NCI-H2029 treated with DMSO at 0.1 percent for 48 hours (cell line): Measurements from ENCODE around the gene LGR5.
A peak's percentile ranks its signal among the peaks of the same experiment; 100 is the strongest.
"Not testable (repeated sequence)": the region's sequence is repeated elsewhere in the genome, so short reads cannot be mapped to it uniquely, and the experiment has no call there.

ENCODE experiments used
- DNase-seq: peaks from one replicate; lab custom pipeline; 2025; lab: John Stamatoyannopoulos, UW

Gene LGR5

DNA sequence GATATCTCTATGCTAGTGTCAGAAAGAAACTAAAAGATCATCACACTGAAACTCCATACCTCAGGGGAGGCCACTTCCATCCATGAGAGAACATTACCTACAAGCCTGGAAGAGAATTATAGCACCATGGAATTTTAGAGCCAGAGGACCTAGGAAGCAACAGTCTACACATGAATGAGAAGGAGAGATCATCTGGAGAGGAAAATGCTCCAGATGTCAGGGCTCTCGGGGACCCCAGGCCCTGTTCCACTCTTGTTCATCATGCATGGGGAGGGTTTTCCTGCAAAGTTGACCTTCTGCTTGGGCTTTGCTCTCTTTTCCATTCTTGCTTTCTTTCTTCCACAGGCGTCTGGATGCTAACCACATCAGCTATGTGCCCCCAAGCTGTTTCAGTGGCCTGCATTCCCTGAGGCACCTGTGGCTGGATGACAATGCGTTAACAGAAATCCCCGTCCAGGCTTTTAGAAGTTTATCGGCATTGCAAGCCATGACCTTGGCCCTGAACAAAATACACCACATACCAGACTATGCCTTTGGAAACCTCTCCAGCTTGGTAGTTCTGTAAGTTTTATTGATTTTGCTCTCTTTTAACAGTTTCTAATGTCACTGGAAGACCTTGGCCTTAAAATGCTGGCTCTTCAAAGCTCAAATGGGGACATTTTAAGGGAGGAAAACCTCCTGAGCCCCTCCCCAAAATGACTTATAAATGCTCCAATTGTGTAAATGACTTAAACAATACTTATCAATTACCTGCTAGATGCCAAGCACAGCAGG, 113.3 kb downstream of the LGR5 start:
- DNase-seq: no peak

DNA sequence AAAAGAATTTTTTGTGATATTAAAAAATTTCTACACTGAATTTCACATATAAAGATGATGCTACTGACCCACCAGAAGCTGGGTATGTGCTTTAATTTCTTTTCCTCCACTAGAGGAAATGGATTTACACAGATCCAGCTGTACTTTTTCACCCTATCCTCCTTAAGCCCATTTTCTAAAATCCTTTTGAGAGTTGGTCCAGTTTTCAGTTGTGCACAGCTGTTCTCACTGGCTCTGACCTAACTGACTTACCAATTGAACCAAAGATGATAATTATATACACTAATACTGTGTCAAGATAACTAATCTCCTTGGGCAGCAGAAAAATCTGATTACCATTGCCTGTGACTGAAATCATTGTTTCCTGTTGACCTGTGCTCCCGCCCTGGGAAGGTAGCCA, 115.6 kb downstream of the LGR5 start:
- DNase-seq: no peak

DNA sequence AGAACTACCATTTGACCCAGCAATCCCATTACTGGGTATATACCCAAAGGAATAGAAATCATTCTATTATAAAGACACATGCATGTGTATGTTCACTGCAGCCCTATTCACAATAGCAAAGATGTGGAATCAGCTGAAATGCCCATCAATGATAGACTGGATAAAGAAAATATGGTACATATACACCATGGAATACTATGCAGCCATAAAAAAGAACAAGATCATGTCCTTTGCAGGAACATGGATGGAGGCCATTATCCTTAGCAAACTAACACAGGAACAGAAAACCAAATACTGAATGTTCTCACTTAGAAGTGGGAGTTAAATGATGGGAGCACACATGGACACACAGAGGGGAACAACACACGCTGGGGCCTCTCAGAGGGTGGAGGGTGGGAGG, 116.2 kb downstream of the LGR5 start:
- not testable (repeated sequence) for DNase-seq

DNA sequence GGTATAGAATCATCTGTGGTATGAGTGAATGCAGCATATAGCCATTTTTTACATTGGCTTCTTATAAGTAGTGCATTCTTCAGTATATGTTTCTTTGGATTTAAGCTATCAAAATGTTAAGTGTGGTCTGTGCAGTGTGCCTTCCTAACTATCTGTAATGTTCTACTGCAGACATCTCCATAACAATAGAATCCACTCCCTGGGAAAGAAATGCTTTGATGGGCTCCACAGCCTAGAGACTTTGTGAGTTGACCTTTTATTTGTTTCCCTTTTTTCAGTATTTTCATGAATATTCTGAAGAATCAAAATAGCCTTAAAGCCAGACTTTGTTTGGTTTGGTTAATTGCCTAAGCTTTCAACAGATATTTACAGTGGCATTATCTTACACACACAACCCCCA, 116.8 kb downstream of the LGR5 start:
- no peak for DNase-seq

DNA sequence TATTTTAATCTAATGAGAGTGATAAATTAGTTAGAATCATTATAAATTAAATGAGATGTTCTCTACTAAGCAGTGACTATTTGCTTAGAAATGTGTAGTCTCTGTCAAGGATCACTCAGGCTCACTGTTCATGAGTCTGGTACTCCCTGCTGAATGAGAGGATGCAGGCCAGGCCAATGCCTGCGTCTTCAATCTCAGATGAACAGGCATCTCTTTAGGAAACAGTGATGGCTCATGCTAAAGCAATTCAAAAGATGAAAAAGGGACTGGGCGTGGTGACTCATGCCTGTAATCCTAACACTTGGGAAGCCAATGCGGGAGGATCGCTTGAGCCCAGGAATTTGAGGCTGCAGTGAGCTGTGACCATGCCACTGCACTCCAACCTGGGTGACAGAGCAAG, 117.3 kb downstream of the LGR5 start:
- DNase-seq: no peak

DNA sequence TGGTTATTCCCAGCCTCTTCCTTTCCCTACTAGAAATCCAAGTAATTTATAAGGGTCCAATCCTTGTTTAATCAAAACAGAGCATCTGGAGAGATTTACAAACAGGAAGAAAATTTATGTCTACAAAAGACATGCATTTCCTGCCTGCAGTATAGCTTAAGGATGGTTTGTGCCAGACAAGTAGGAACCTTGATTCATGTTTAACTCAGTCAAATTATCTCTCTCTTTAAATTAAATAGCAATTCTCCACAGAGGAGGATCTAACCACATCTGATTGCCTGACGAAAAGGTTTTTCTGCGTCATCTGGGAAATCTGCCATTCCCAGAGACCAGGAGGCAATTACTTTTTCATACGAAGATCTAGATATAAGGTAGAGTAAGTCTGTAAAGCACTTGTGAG, 118.8 kb downstream of the LGR5 start:
- DNase-seq: no peak

DNA sequence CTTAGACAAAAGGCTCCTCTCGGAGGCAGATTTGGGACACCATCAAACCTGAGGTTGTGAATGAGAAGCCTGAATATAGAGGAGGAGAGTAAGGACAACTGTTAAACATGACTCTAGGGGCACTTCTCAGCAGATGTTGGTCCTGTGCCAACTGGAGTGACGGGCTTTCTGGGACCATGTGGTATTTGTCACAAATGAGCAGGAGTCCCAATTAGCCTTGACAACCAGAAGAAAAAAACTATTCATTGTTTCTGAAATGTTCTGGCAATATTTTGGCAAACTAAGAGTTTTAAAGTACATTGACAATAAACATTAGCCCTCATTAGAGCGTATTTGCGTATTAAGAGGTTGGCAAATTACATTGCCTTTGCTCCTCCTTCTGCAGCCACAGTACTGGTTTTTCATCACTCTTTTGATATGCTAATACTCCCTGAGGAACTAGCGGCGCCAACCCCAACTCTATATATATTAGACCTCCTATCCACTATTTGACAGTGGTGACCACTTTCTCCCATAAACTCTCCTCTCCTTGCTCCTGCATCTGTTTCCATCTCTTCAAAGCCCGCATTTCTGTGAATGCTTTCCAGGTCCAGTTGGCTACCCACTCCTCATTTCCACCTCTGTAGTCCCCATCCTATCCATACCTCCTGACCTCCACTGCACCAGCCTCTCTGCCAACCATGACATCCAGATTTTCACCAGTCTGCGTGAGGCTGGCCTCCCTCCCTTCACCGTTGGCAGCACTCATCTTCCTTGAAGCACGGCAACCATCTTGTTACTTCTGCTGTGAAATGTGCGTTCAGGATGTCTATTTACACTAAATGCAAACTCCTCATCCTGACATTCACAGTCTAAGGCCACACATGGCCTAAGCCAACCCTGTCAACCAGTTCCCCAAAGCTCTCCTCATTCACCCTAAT, 123.3 kb downstream of the LGR5 start:
- no peak for DNase-seq

DNA sequence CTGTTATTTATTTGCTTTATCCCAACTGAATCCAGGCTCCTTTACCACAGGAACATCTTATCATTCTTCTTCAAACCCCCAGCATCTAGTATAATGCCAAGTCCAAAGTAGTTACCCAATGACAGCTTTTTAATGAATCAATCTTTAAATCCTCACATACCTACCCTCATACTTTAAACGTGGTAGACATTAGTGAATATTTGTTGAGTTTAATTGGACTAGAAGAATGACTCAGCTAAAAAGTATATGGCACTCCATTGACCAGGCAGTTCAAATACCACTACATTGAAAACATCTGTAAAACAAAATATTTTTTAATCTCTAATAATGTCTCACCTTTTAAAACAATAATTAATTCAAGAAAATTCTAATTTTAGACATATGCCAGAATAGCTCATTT, 125.9 kb downstream of the LGR5 start:
- no peak for DNase-seq

DNA sequence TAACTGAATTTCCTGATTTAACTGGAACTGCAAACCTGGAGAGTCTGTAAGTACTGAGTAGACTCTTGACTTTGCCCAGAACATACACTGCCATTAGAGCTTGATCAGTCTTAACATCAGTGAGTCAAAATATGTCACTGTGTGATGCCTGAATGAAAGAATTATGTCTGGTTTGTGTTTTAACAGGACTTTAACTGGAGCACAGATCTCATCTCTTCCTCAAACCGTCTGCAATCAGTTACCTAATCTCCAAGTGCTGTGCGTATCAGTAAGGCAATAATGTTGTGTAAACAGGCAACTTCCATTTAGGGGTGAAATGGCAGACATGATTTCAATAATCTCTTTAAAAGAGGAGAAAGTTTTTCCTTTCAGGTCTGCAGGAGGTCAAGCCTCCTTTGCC, 127.1 kb downstream of the LGR5 start:
- no peak for DNase-seq

DNA sequence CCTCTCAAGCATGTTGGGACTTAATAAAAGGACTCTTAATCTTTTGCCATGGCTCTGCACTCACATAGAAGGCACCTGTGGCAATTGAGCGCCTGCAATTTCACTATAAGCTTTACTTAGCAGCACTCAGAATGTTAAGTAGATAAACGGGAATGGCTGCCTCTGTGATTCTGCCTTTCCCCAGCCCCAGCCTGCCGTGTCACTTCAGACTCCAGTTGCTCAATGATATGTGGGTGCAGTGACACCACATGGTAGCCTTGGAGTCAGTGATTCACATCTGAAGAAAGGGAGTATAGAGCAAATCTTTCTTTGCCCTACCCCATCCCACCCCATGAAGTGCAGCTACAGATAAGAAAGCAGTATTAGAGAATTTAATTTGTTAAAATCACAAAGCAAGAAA, 127.9 kb downstream of the LGR5 start:
- no peak for DNase-seq

DNA sequence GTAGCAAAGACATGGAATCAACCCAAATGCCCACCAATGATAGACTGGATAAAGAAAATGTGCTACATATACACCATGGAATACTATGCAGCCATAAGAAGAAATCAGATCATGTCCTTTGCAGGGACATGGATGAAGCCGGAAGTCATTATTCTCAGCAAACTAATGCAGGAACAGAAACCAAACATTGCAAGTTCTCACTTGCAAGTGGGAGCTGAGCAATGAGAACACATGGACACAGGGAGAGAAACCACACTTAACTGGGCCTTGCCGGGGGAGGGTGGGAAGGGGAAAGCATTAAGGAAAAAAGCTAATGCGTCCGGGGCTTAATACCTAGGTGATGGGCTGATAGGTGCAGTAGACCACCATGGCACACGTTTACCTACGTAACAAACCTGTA, 130.3 kb downstream of the LGR5 start:
- DNase-seq: not testable (repeated sequence)

DNA sequence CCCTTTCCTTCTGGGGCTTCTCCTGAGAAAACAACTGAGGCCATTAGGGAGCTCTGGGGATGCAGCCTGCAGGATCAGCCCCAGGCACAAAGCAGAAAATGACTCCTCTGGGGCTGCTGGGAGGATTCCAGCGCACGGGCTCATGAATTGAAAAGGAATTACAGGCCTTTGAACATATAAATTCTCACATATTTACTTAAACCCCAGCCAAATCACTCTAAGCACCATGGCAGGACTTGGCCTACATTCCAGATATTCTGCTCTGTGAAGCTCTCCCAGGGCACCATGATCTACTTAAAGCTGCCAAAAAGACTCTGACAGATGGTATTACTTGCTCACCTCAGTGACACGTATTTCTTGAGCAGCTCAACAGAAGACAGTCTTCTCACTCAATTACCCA, 136.9 kb downstream of the LGR5 start:
- no peak for DNase-seq

DNA sequence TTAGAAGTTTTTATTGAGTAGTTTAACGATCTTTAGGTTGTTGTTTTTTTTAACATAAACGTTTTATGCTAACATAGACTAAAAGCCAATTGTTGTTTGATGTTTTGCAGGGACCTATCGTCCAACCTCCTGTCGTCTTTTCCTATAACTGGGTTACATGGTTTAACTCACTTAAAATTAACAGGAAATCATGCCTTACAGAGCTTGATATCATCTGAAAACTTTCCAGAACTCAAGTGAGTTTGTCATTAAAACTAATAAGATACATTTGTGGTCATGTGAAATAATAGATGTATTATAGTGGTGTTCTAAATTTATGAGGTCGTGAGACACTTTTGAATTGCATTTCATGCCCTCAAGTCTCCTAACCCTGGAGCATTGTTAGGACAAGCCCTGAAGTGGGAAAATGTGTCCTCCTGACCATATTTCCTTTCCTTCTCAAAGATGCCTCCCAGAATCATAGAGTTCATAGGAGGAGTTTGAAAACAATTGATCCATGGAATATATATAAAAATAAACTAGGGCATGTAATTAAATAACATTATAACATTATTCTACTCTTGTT, 139.2 kb downstream of the LGR5 start:
- DNase-seq: no peak

DNA sequence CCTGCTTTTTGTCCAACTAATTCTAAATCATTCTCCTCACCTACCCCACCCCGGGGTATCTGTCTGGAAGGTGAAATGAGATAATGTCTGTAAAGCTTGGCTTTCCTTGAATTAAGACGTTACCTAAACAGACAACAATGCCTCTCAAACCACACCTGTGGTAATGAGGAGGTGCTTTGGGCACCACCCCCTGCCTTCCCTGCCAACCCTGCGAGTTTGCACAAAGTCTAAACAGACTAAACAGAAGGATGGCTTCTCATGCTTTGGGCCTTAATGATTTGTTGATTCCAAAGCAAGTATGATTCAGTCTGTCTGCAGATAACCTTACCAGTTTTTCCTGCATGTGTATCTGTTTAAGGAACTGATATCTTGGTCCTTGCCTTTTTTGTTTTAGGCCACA, 141.6 kb downstream of the LGR5 start:
- DNase-seq: no peak

DNA sequence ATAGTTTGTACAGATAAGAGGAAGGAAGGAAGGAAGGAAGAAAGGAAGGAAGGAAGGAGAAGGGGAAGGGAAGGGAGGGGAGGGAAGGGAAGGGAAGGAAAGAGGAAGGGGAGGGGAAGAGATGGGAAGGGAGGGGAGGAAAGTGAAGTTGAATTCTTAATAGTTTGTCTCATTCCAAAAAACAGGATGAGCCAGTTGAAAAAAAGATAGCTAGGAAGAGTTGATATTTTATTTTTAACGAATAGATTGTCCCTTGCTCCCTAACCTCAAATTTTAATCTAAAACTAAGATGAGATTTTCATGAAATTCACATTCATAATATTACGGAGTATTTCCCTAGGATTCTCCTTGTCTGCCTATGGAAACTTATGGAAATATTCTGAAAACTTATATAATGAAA, 143.3 kb downstream of the LGR5 start:
- DNase-seq: no peak

DNA sequence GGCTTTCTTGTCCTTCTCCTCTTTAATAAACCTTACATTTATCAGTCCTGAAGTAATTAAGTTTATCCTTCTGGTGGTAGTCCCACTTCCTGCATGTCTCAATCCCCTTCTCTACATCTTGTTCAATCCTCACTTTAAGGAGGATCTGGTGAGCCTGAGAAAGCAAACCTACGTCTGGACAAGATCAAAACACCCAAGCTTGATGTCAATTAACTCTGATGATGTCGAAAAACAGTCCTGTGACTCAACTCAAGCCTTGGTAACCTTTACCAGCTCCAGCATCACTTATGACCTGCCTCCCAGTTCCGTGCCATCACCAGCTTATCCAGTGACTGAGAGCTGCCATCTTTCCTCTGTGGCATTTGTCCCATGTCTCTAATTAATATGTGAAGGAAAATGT, 144.8 kb downstream of the LGR5 start:
- no peak for DNase-seq

DNA sequence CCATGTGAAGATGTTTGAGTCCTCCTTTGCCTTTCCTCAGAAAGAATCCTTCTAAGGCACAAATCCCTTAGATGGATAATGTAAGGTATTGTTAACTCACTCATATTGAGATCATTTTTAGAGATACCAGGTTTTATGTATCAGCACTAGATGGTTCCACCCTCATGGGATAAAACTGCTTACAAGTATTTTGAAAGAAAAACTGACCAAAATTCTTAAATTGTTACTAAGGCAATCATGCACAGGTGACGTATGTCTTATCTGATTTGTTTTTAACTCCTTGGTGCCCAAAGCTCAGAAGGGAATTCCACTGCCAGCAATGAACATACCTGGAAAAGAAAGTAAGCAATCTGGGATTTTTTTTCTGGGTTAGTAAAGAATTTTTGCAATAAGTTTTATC, 145.6 kb downstream of the LGR5 start:
- DNase-seq: no peak

DNA sequence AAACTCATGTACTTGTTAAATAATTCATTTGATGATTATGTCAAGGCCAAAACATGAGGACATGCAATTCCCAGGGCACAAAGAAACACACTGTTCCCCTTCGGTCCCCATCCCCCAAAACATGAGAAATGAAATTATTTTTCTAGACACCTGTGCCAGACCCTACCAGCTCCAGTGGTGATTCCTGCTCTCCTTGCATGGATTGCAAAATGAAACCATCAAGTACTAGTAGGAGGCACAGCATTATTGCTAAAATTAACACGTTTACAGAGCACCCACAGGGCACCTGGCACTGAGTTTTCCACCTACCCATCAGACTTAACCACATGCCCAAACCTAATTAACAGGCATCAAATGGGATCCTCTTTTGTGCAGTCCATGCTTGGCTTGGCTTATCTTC, 147.4 kb downstream of the LGR5 start:
- DNase-seq: no peak

DNA sequence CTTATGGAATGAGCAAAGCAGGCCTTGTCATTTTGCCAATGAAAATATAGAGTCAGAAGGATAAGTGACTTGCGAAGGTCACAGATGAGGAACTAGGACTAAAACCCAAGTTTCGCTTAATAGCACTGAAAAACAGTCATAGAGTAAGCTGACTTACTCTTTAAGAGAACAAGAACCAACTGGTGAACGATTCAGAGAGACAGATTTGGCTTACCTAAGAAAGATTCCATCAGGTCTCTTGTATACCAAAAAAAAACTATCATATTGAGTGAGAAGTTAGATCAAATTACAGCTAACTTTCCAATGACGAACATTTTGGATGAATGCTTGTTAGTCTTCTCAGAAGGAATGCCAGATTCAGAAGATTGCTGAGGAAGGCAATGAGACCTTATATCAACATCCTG, 149.9 kb downstream of the LGR5 start:
- DNase-seq: no peak

DNA sequence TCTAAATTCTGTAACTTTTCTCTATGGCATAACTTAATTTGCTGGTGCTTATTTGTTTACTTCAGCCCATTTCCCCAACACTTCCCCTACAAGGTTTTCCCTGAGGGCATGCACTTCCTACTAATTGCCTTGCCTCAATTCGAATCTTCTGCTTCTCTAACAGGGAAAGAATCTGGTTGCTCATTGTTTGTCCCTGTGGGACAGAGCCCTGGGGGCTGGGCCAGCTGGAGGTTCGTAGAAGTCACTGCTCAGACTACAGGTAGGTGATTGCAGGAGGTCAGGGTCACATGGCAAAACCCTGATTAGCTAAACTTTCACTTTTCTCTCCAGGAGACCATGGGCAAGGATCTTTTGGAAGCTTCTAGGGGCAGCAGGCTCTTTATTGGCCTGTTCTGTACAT, 152.0 kb downstream of the LGR5 start:
- no peak for DNase-seq

DNA sequence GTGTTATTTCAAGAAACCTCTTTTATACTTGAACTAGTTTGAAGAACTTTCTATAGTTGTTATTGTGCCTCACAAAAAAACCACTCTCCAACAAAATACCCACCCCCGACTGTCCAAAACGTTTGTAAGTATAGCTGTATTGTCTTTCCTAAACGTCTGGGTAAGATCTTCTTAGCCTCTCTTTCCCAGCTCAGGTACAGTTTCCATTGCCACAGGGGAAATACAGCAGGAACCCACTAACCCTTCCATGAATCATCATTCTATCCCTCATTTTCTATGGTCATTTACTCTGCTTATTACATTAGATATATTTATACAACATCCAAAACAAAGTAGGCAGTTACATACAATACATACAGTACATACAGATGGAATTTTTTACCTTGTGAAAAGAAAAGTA, 153.2 kb downstream of the LGR5 start:
- DNase-seq: no peak

DNA sequence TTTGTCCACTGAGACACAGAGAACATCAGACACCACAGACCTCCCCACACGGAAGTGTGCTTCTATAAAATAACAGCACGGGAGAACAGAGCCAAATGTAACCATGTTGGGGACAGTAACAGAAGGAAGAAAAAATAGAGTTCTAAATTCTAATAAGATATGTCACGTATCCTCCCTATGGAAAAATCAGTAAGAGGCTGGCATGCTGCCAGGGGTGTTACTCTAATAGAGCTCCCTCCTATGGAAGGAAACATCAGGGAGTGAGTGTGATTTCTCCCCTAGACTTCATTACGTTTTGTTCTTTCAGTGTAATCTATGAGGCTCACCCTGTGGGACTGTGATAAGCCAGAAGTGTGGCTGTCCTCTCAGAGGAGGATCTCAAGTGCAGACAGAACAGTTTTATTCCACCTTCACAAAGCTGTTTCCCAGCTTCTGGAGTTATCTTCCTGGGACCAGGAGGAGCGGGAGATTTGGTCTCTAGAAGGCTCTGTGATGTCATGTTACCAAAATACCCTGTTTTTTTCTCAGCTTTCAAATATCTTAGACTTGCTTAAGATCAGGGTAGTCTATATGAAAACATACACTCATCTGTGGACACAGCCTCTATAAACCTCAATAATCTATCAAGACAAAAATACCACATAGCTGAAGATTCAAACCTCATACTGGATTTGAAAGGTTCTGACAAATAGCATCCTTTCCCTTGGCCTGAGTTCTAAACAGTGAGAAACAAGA, 154.8 kb downstream of the LGR5 start:
- peak; percentile 23 for DNase-seq
